22Rv1 (cell line): ENCODE results near the gene STRIP2.

Experiments used
- H3K27ac ChIP-seq: fragments of 450-650 bp; 2 replicates; pipeline ENCODE4 v1.5.1; 2017
- ZFX ChIP-seq: fragments of 450-650 bp; IDR thresholded peaks from 2 replicates; pipeline ENCODE4 v1.6.1; 2017; ENCODE audit warnings: antibody characterized with exemption, borderline replicate concordance
- TF ChIP-seq, protein P1 (sequence below): fragments of 450-650 bp; IDR thresholded peaks from 2 replicates; pipeline ENCODE4 v1.5.1; 2017; ENCODE audit warnings: mild to moderate bottlenecking

Gene STRIP2

DNA sequence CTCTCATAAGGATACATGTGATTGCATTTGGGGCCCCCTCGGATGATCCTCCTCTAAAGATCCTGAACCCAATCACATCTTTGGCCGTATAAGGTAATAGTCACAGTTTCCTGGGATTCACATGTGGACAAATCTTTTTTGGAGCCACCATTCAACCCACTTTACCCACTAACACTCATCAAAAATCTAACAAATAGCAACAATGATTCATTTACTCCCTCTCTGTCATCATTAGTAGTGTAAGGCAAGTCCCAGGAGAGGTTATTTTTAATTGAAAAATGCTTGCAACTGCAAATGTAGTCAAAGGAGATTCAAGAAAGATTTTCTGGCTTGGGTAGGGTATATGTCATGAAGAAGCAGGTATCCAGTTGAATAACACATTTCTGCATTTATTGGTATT, 58.2 kb downstream of the STRIP2 start:
- H3K27ac ChIP-seq: no peak overlapping the region
- TF ChIP-seq ZFX: no peak
- TF ChIP-seq, protein P1, sequence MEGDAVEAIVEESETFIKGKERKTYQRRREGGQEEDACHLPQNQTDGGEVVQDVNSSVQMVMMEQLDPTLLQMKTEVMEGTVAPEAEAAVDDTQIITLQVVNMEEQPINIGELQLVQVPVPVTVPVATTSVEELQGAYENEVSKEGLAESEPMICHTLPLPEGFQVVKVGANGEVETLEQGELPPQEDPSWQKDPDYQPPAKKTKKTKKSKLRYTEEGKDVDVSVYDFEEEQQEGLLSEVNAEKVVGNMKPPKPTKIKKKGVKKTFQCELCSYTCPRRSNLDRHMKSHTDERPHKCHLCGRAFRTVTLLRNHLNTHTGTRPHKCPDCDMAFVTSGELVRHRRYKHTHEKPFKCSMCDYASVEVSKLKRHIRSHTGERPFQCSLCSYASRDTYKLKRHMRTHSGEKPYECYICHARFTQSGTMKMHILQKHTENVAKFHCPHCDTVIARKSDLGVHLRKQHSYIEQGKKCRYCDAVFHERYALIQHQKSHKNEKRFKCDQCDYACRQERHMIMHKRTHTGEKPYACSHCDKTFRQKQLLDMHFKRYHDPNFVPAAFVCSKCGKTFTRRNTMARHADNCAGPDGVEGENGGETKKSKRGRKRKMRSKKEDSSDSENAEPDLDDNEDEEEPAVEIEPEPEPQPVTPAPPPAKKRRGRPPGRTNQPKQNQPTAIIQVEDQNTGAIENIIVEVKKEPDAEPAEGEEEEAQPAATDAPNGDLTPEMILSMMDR: no peak

GRCh38 chr7:129493555-129493954, 59.3 kb downstream of the STRIP2 start:
- TF ChIP-seq, protein P1: 0 out of 2 replicates have a peak, but pooled peaks have one; percentile 7
- no peak for TF ChIP-seq ZFX
- no peak overlapping the region for H3K27ac ChIP-seq

DNA sequence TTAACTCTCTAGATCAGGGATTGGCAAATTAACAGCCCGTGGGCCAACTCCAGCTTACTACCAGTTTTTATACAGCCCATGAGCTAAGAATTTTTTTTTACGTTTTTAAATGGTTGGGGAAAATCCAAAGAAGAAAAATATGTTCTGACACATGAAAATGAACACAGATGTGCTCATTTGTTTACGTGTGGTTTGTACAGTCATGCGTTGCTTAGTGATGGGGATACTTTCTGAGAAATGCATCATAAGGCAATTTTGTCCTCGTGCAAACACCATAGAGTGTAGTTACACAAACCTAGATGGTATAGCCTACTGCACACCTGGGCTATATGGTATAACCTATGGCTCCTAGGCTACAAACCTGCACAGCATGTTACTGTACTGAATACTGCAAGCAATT, 59.8 kb downstream of the STRIP2 start:
- TF ChIP-seq, protein P1: no peak
- TF ChIP-seq ZFX: no peak
- H3K27ac ChIP-seq: no peak overlapping the region

DNA sequence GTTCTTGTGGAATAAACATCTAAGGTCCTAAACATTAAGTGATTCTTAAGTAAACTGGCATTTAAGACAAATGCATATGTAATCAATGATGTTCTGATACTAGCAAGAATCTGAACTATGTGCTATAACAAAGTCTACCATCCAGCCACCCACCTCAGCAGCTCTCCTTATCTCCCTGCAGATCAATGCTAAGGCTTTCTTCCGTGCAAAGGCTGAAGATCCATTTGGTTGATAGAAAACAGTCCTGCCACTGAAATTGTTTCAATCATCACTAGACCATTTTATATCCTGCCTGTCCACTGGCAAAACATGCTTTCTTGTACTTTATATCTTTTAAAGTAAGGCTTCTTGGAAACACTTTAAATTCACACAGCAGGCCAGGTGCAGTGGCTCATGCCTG, 61.8 kb downstream of the STRIP2 start:
- no peak for TF ChIP-seq ZFX
- TF ChIP-seq, protein P1: no peak
- H3K27ac ChIP-seq: no peak overlapping the region

GRCh38 chr7:129496653-129497052, 62.4 kb downstream of the STRIP2 start:
- no peak for TF ChIP-seq ZFX
- TF ChIP-seq, protein P1: no peak
- no peak overlapping the region for H3K27ac ChIP-seq

GRCh38 chr7:129497156-129497555, 62.9 kb downstream of the STRIP2 start:
- H3K27ac ChIP-seq: no peak overlapping the region
- TF ChIP-seq ZFX: no peak
- TF ChIP-seq, protein P1: no peak

DNA sequence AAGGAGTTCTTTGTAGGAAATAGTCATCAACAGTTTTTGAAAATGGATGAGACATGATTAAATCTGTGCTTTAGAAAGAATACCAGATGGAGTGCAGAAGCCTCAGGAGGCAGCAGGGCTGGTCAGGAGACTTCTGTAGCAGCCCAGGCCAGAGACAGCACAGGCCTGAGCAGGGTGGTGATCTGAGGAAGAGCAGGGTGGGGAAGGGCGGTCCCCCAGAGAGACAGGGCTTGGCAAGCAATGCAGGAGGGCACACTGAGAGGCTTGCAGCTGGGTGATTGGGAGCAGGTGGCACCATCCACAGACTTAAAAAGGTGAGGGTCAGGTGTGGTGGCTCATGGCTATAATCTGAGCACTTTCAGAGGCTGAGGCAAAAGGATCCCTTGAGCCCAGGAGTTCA, 63.8 kb downstream of the STRIP2 start:
- no peak overlapping the region for H3K27ac ChIP-seq
- no peak for TF ChIP-seq ZFX

DNA sequence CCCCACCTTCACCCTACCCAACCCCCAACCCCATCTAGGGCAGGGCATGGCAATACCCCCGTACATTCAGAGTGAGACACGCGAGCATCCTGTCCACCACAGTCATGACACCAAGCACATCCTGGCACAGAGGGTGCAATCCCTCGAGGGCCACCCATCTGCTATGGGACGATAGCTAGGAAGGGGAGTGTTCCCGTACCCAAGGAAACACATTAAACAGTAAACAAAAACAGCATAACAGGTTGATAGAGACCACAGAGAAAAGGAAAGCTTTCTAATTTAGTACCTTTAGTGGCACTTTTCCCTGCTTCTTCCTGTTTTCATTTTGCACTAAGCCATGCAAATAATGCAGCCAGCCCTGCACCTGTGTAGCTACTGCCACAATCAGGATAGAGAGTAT, 65.8 kb downstream of the STRIP2 start:
- H3K27ac ChIP-seq: no peak overlapping the region
- TF ChIP-seq, protein P1: no peak
- no peak for TF ChIP-seq ZFX
